Measurements from ENCODE around the gene PLCB2.

The PLCB2 gene

GRCh38 chr15:40307421-40308211 is at the start of gene PLCB2:
TSS of gene PLCB2 (minus strand) at chr15:40307935. CDS start at chr15:40307672, 263 bp downstream.
- DNase-seq: peak; percentile 86
- in situ Hi-C loops (cut with MboI; ENCODE audit: low pct_unique_long_range_greater_than_20kb, low sequenced_read_pairs): no loop called here

DNA sequence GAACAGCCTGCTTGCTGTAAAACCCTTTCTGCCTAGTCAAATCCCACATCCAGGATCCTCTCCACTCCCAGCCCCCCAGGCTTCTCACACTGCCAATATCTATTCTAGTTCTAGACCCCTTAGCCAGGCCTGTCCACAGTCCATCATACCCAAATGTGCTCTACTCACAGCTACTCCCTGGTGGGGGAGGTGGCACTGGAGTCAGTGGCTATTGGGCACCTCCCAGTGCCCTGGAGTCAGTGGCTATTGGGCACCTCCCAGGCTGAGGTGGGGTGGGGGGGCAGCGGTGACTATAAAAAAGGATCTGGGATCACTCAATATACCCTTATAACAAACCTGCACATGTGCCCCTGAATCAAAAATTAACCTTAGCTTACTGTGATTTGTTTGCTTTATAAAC is 49.5 kb upstream of the PLCB2 start:
- in situ Hi-C loops (cut with MboI; ENCODE audit: low pct_unique_long_range_greater_than_20kb, low sequenced_read_pairs): no loop called here
- DNase-seq: no peak

DNA sequence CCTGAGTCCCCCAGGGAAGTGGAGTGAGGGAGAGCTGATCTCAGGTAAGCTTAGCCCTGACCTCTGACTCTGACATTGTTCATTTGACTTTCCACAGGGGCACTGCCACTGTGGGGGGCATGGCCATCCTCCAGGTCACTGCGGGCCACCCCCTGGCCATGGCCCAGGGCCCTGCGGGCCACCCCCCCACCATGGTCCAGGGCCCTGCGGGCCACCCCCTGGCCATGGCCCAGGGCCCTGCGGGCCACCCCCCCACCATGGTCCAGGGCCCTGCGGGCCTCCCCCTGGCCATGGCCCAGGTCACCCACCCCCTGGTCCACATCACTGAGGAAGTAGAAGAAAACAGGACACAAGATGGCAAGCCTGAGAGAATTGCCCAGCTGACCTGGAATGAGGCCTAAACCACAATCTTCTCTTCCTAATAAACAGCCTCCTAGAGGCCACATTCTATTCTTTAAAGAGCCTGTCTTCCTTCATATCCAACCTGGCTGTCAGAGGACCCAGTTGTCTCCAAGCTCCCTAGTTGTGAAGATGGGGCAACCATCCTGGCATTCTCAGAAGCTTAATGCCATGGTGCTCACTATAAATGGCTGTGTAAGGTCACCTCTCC is 48.3 kb upstream of the PLCB2 start:
- in situ Hi-C loops (cut with MboI; ENCODE audit: low pct_unique_long_range_greater_than_20kb, low sequenced_read_pairs): no loop called here
- DNase-seq: no peak

DNA sequence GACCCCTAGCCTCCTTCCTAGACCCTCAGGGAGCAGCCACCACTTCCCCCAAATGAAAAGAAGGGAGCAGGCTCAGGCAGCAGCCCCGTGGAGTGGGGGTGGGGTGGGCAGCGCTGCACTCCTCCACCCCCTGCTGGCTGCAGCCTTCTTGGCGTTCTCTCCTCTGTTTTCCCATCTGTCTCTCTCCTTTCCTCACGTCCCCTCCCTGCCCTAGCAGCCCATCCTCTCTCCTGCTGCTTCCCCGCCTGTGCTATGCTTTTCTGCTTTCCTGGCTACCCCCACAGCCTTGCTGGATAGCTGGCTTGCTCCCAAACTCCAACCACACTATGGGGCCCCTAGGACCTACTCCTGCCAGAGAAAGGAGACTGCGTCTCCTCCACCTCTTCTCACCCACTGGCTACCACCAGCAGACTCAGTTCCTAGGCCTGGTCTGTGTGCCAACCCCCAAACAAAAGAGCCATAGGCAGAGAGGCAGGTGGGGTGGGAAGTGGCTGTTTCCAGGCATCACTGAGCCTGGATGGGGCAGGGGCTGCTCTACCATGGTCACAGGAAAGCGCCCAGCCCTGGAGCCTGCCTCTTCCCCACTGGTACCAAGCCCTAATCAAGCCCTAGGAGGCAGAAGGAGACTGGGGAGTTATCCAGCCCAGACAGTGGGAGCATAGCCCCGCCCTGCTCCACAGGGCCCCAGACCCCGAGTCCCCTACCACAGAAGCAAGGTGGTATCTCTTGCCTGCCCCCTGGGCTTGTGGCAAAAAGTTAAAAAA is 46.9 kb upstream of the PLCB2 start:
- in situ Hi-C loops (cut with MboI; ENCODE audit: low pct_unique_long_range_greater_than_20kb, low sequenced_read_pairs): no loop called here
- peak; percentile 76 for DNase-seq

- in situ Hi-C loops (cut with MboI; ENCODE audit: low pct_unique_long_range_greater_than_20kb, low sequenced_read_pairs): no loop called here
- no peak for DNase-seq
Observed at GRCh38 chr15:40353697-40354096, 46.0 kb upstream of the PLCB2 start.

GRCh38 chr15:40352281-40352901 is 44.7 kb upstream of the PLCB2 start:
- DNase-seq: no peak
- in situ Hi-C loops (cut with MboI; ENCODE audit: low pct_unique_long_range_greater_than_20kb, low sequenced_read_pairs): no loop called here

GRCh38 chr15:40349163-40349562 is 41.4 kb upstream of the PLCB2 start:
- in situ Hi-C loops (cut with MboI; ENCODE audit: low pct_unique_long_range_greater_than_20kb, low sequenced_read_pairs): no loop called here

DNA sequence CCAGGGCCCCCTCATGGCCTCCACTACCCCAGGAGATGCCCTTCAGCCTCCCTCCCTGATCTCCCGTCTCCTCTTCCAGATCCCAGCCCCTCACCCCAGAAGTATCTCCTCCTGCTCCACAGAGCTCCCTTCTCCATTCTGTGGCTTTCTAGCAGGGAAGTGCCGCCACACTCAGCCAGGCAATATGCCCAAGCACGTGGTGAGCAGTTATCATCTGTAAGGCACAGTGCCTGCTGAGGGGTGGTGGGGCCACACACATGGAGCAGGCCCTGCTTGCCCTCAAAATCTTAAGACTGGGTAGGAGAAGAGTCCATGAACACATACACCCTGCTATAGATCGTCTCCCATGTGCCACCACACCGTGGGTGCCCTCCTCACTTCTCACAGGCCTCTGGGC is 40.7 kb upstream of the PLCB2 start:
- in situ Hi-C loops (cut with MboI; ENCODE audit: low pct_unique_long_range_greater_than_20kb, low sequenced_read_pairs): no loop called here
- no peak for DNase-seq

More at GRCh38 chr15:40349163-40349562, 41.4 kb upstream of the PLCB2 start:
- DNase-seq: no peak

DNA sequence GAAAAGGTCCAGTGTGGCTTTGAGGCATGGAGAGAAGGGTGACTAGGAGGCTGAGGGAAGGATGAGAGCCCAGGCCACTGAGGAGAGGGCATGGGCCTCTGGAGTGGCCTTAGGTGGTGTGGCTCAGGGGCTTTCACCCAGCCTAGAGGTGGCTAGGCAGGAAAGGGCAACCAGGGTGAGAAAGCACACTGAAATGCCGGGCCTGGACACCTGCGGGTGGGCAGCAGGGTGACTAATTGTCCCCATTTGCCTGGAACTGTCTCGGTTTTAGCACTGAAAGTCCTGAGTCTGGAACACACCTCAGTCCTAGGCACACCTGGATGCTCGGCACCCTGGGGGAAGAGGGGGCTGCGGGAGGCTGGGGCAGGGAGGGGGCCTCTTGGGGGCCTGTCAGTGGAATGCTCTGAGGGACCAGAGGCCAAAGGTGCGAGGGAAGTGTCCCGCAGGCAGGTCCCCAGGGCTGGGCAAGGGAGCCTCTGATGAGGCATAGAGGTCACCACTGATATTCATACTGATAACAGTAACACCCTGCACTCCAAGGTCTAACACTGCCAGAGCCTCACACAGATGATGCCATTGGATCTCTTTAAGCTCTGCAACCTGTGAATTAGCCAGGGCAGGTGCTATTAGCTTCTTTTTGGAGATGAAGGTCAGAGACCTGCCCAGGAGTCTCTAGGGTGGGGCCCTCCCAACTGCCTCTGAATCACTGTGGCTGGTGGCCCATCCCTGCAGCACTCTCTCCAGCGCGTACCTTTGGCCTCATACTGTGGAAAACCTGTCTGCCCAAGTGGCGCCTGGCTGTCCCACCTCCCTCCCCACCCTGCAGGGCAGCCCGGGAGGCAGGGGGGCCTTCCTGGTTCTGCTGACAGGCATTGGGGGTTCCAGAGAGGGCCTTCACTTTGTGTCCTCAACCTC is 40.1 kb upstream of the PLCB2 start:
- no peak for DNase-seq
- in situ Hi-C loops (cut with MboI; ENCODE audit: low pct_unique_long_range_greater_than_20kb, low sequenced_read_pairs): no loop called here

DNA sequence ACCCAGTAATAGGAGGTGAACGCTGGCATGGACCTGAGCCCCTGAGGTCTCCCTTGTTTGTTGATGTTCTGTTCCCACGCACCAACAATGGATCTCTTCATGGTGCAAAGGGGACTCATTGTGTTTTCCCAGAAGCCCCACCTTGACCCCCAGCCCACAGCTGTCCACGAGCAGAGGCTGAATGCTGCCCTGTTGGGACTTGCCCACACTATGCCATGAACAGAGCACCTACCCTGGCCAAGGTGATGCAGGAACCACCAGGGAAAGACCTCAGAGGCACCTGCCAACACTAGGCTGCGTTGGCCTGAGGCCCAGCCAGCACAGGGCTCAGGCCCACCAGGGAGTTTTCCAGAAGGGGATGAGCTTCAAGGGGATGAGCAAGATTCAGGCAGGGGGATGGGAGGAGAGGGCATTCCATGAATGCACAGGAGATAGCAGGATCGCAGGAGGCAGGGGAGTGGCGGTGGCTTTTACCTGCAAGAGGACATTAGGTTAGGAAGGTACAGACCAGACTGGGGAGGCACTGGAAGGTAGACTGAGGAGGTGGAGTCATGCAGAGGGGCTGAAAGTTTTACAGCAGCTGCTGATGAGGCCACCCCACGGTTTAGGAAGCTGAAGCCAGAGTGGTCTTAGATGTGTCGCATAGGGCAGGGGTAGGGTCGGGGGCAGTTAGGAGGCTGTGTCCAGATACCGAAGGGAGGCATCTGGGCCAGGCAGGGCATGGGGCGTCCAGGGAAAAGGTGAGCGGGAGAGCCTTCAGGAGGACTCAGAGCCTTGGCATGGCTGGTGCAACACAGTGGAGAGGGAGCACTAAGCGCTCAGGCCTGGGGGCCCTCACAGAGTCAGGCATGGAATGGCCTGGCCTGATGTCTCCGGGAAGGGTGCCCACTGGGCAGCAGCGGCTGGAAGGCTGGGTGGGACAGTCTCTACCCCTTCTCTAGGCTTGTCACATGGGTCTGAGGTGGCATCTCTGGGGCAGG is 39.1 kb upstream of the PLCB2 start:
- no peak for DNase-seq
- in situ Hi-C loops (cut with MboI; ENCODE audit: low pct_unique_long_range_greater_than_20kb, low sequenced_read_pairs): no loop called here

GRCh38 chr15:40345867-40346578 is 38.3 kb upstream of the PLCB2 start:
- DNase-seq: no peak
- in situ Hi-C loops (cut with MboI; ENCODE audit: low pct_unique_long_range_greater_than_20kb, low sequenced_read_pairs): no loop called here

DNA sequence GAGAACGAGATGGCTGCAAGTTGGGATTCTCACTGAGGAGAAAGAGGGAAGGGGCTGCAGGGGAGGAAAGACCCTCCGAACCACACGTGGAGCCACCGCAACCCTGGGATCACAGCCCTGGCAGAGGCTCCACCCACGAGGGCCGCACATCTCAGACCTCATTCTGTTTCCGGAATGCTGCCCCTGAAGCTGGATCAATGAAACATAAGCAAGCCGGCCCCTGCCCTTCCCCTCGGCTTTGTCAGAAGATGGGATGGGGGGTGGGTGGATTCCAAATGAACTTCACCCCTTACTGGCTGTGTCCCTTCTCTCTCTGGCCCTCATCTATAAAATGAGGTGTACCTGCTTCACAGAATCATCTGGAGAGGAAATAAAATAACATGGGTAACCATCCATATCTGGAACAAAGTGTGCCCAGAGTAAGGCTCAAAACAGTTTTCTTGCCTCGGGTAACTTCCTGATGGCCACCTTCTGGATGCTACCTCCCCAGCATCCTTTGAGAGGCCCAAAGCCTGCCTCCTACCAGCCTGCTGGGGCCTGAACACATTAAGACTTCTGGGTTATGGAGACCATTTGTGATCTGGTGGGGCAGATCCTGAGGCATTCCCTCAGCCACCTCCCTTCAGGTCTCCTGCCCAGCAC is 37.6 kb upstream of the PLCB2 start:
- in situ Hi-C loops (cut with MboI; ENCODE audit: low pct_unique_long_range_greater_than_20kb, low sequenced_read_pairs): no loop called here
- DNase-seq: no peak

- in situ Hi-C loops (cut with MboI; ENCODE audit: low pct_unique_long_range_greater_than_20kb, low sequenced_read_pairs): no loop called here
- peak; percentile 71 for DNase-seq
Observed at GRCh38 chr15:40344631-40345120, 36.9 kb upstream of the PLCB2 start.

- in situ Hi-C loops (cut with MboI; ENCODE audit: low pct_unique_long_range_greater_than_20kb, low sequenced_read_pairs): no loop called here
- no peak for DNase-seq
Observed at GRCh38 chr15:40344217-40344616, 36.5 kb upstream of the PLCB2 start.

- peak; percentile 55 for DNase-seq
- in situ Hi-C loops (cut with MboI; ENCODE audit: low pct_unique_long_range_greater_than_20kb, low sequenced_read_pairs): no loop called here
Observed at GRCh38 chr15:40343512-40343911, 35.8 kb upstream of the PLCB2 start.
